Endothelial cell of umbilical vein (primary cell): Measurements from ENCODE around the gene DCC. TPM values are rescaled to one million over a fixed set of nuclear protein-coding genes. Genes with fewer than 3 reads are reported as not detected.

Source experiments
- BruUV-seq: library from RNA; stranded (reverse); fragments of 400-500 nt; replicated peaks from 2 replicates; lab custom pipeline; 2021; lab: Mats Ljungman, UMichigan
- CTCF ChIA-PET: fragments of 300-600, 350-600 bp; sonication (Branson Sonifier 250); formaldehyde crosslinking; loops from one replicate; lab custom pipeline; 2021; ENCODE audit warnings: antibody characterized with exemption, inconsistent platforms; lab: Charles Lee
- POLR2A ChIA-PET: fragments of 300-600, 350-600 bp; sonication (Branson Sonifier 250); formaldehyde crosslinking; loops from one replicate; lab custom pipeline; 2021; ENCODE audit warnings: antibody characterized with exemption, inconsistent platforms; lab: Charles Lee
- DNase-seq: peaks from one replicate; pipeline ENCODE4 v3.0.0-alpha.2; 2011; ENCODE audit warnings: low read depth, low spot score
- FAIRE-seq: peaks from 2 replicates; lab custom pipeline; 2011; peaks lifted over from hg19 to GRCh38; lab: Jason Lieb, UNC
- H2AFZ ChIP-seq: 2 replicates; pipeline ENCODE4 v1.6.0; 2012; ENCODE audit warnings: low read depth, low read length, control low read depth, inconsistent platforms
- H3K27ac ChIP-seq: 2 replicates; pipeline ENCODE4 v1.5.1; 2011; ENCODE audit warnings: low read depth, mild to moderate bottlenecking, control low read depth, low read length, moderate library complexity; ENCODE audit not compliant: insufficient read depth
- H3K27me3 ChIP-seq, 2 experiments: 2 replicates each; pipeline versions ENCODE4 v1.6.0 to v1.6.1; 2011; ENCODE audit warnings: low read length in 2 of 2, mixed read lengths in 1 of 2; ENCODE audit not compliant: control insufficient read depth in 2 of 2, insufficient read depth in 2 of 2
- H3K36me3 ChIP-seq, 2 experiments: 2 replicates in 1 of 2; 3 replicates in 1 of 2; pipeline ENCODE4 v1.5.1; 2011; ENCODE audit warnings: low read length in 2 of 2, mild to moderate bottlenecking in 1 of 2, moderate library complexity in 1 of 2; ENCODE audit not compliant: control insufficient read depth in 2 of 2, insufficient read depth in 2 of 2; ENCODE audit errors: extremely low read depth in 1 of 2
- H3K4me1 ChIP-seq: 3 replicates; pipeline ENCODE4 v1.5.1; 2011; ENCODE audit warnings: mild to moderate bottlenecking, low read length; ENCODE audit not compliant: control insufficient read depth, insufficient read depth; ENCODE audit errors: extremely low read depth
- H3K4me2 ChIP-seq: 2 replicates; pipeline ENCODE4 v1.6.1; 2011; ENCODE audit warnings: low read length, control low read depth, mixed read lengths; ENCODE audit not compliant: insufficient read depth
- H3K4me3 ChIP-seq, 3 experiments: fragments of 200-600 bp in 1 of 3; sonication (generic), shearing (Covaris generic) in 1 of 3; replicated peaks in 1 of 3; 2 replicates each; pipeline ENCODE4 v1.5.1; 2011 to 2016; ENCODE audit warnings: control low read depth in 3 of 3, low read length in 3 of 3, mild to moderate bottlenecking in 2 of 3, inconsistent platforms in 1 of 3, low read depth in 1 of 3, moderate library complexity in 1 of 3; ENCODE audit not compliant: insufficient read depth in 1 of 3
- H3K79me2 ChIP-seq: 2 replicates; pipeline ENCODE4 v1.6.0; 2012; ENCODE audit warnings: low read length, inconsistent platforms; ENCODE audit not compliant: control insufficient read depth, insufficient read depth
- H3K9ac ChIP-seq: replicated peaks from 2 replicates; pipeline ENCODE3; 2011; ENCODE audit warnings: low read length, control low read depth; ENCODE audit not compliant: insufficient read depth; ENCODE audit errors: extremely low read depth
- H3K9me1 ChIP-seq: replicated peaks from 3 replicates; pipeline ENCODE4 v1.6.0; 2011; ENCODE audit warnings: mild to moderate bottlenecking, low read length; ENCODE audit not compliant: control insufficient read depth, insufficient read depth; ENCODE audit errors: extremely low read depth
- H3K9me3 ChIP-seq: replicated peaks from 2 replicates; pipeline ENCODE4 v1.5.1; 2012; ENCODE audit warnings: low read length, inconsistent platforms; ENCODE audit not compliant: control insufficient read depth, insufficient read depth
- H4K20me1 ChIP-seq: replicated peaks from 2 replicates; pipeline ENCODE3; 2011; ENCODE audit warnings: mild to moderate bottlenecking, low read length; ENCODE audit not compliant: control insufficient read depth, insufficient read depth; ENCODE audit errors: extremely low read depth
- EZH2 ChIP-seq: IDR thresholded peaks from 2 replicates; pipeline ENCODE4 v1.6.1; 2012; ENCODE audit warnings: borderline replicate concordance, low read depth, mild to moderate bottlenecking, moderate library complexity, low read length, inconsistent platforms; ENCODE audit not compliant: severe bottlenecking
- FOS ChIP-seq: IDR thresholded peaks from 2 replicates; pipeline ENCODE4 v1.6.1; 2011; ENCODE audit warnings: mild to moderate bottlenecking, low read length, moderate library complexity, borderline replicate concordance; ENCODE audit not compliant: insufficient read depth
- GATA2 ChIP-seq: IDR thresholded peaks from 2 replicates; pipeline ENCODE4 v1.7.0; 2011; ENCODE audit warnings: low read depth, mild to moderate bottlenecking, moderate library complexity, mixed read lengths, low read length; ENCODE audit not compliant: insufficient read length, insufficient read depth
- JUN ChIP-seq: IDR thresholded peaks from 2 replicates; pipeline ENCODE4 v1.6.1; 2011; ENCODE audit warnings: borderline replicate concordance, low read depth; ENCODE audit not compliant: insufficient read length, insufficient read depth
- MAX ChIP-seq: IDR thresholded peaks from 2 replicates; pipeline ENCODE4 v1.6.1; 2011; ENCODE audit not compliant: insufficient read depth, insufficient read length
- MYC ChIP-seq: IDR thresholded peaks from one replicate; pipeline ENCODE4 v1.6.1; 2011; ENCODE audit warnings: mild to moderate bottlenecking, low read depth, low read length
- POLR2A ChIP-seq: IDR thresholded peaks from 2 replicates; pipeline ENCODE4 v1.6.1; 2012; ENCODE audit warnings: low read depth, mild to moderate bottlenecking, control low read depth, low read length
- POLR2AphosphoS5 ChIP-seq: IDR thresholded peaks from 2 replicates; pipeline ENCODE4 v1.6.1; 2012; ENCODE audit warnings: low read depth, mild to moderate bottlenecking, control low read depth, low read length, moderate library complexity; ENCODE audit not compliant: insufficient read depth
- dilution Hi-C: fragments of 300-500 bp; cut with MboI; formaldehyde crosslinking; loops from one replicate; pipeline ENCODE4 v1.15.0; 2019; ENCODE audit warnings: low sequenced_read_pairs; ENCODE audit not compliant: extremely low pct_ligation_motif_present
- intact Hi-C: fragments of 100-400 bp; cut with micrococcal nuclease; formaldehyde crosslinking; loops from one replicate; pipeline ENCODE4 v1.10.0; 2022
- polyA plus RNA-seq, 4 experiments: library from polyadenylated mRNA; depleted of rRNA in 3 of 4; stranded (reverse) in 3 of 4; unstranded in 1 of 4; fragments of >200 nt; gene quantifications; 2 replicates each; pipeline versions ENCODE4 v1.2.1 to v1.2.3, GENCODE V29; 2011 to 2012; ENCODE audit warnings: missing spikeins in 1 of 4
- total RNA-seq: library from RNA; stranded (reverse); gene quantifications from 2 replicates; pipeline ENCODE4 v1.2.3, GENCODE V29; 2021
- TF ChIP-seq, protein P1 (sequence below), 2 donors: IDR thresholded peaks; 1 replicate in 1 of 2; 2 replicates in 1 of 2; pipeline ENCODE4 v1.5.1; 2011; ENCODE audit warnings: low read length in 2 of 2, mild to moderate bottlenecking in 2 of 2, moderate library complexity in 2 of 2, control low read depth in 1 of 2, inconsistent platforms in 1 of 2, low read depth in 1 of 2; ENCODE audit not compliant: insufficient read depth in 1 of 2; ENCODE audit errors: extremely low read depth in 1 of 2

The DCC gene
- total and polyA plus RNA-seq, 2 donors (not counting 3 experiments of a cell fraction or from before 2014, with no cell fraction given) = not detected

DNA sequence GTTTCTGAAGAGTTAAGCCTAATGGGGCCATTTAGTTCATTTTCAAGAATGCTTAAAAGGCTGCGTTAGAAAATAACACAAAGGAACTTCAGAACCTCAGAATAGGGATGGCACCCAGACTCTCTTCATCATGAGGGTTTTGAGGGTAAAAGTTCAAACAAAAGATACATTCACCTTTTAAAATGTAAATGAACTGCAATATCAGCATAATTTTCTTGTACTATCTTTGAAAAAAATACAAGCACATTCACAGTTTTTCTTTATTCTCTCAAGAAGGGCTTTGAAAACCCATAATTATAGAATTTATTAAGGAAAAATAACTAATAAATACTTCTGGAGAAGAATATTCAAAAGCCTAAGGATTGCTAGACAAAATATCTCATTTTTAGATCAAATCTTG, 791.0 kb downstream of the DCC start:
- Histone ChIP-seq H3K4me3 (no peak overlapping the region), H3K27ac (no peak overlapping the region), H4K20me1 (no peaks in the 10 kb centered on the region), H3K9me3 (no peaks in the 10 kb centered on the region), H2AFZ (no peak overlapping the region), H3K36me3 (no peaks in the 10 kb centered on the region), H3K4me2 (no peak overlapping the region), H3K9ac (no peak overlapping the region), H3K79me2 (no peaks in the 10 kb centered on the region), H3K4me1 (no peaks in the 10 kb centered on the region), H3K27me3 (no peaks in the 10 kb centered on the region), H3K9me1 (no peaks in the 10 kb centered on the region)
- intact Hi-C loops = no loop called here
- no TSS peak for BruUV-seq
- no peak for FAIRE-seq
- DNase-seq = no peak
- CTCF ChIA-PET = no interaction called here
- POLR2A ChIA-PET = no interaction called here
- TF ChIP-seq EZH2 = no peak
- no peak for TF ChIP-seq GATA2
- TF ChIP-seq MYC = no peak
- TF ChIP-seq, protein P1, sequence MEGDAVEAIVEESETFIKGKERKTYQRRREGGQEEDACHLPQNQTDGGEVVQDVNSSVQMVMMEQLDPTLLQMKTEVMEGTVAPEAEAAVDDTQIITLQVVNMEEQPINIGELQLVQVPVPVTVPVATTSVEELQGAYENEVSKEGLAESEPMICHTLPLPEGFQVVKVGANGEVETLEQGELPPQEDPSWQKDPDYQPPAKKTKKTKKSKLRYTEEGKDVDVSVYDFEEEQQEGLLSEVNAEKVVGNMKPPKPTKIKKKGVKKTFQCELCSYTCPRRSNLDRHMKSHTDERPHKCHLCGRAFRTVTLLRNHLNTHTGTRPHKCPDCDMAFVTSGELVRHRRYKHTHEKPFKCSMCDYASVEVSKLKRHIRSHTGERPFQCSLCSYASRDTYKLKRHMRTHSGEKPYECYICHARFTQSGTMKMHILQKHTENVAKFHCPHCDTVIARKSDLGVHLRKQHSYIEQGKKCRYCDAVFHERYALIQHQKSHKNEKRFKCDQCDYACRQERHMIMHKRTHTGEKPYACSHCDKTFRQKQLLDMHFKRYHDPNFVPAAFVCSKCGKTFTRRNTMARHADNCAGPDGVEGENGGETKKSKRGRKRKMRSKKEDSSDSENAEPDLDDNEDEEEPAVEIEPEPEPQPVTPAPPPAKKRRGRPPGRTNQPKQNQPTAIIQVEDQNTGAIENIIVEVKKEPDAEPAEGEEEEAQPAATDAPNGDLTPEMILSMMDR (IDR thresholded peaks at IDR 0.05; ENCODE audit: extremely low read depth in 1 of 2, insufficient read depth in 1 of 2, low read depth in 1 of 2, low read length in 2 of 2) = no peak
- TF ChIP-seq MAX = no peak
- TF ChIP-seq POLR2AphosphoS5 = no peak
- no peak for TF ChIP-seq FOS
- no peak for TF ChIP-seq POLR2A
- no peak for TF ChIP-seq JUN
- dilution Hi-C loops = no loop called here
